ENCODE results near the gene RAET1G.

Gene RAET1G

GRCh38 chr6:149877659-149878058 is 45.3 kb downstream of the RAET1G start:
- H3K79me2 ChIP-seq (ENCODE audit: control insufficient read depth, insufficient read depth, low read length, unreplicated experiment), result peaks cover 5% of the 10 kb centered on the region
- no peak overlapping the region for H3K27ac ChIP-seq (ENCODE audit: low read depth, low read length)
- no peaks in the 10 kb centered on the region for H3K36me3 ChIP-seq (ENCODE audit: insufficient read depth, low read length)
- H2AFZ ChIP-seq (ENCODE audit: low read length, unreplicated experiment), result no peak overlapping the region
- no peak overlapping the region for H3K4me3 ChIP-seq (ENCODE audit: low read depth, low read length)
- no peaks in the 10 kb centered on the region for H3K4me1 ChIP-seq (ENCODE audit: control insufficient read depth, insufficient read depth, low read length, unreplicated experiment)
- no peaks in the 10 kb centered on the region for H3K27me3 ChIP-seq (ENCODE audit: insufficient read depth, low read length)

GRCh38 chr6:149876241-149876933 is 46.5 kb downstream of the RAET1G start:
- Histone ChIP-seq H3K4me3 (ENCODE audit: low read depth, low read length) (no peak overlapping the region), H3K36me3 (ENCODE audit: insufficient read depth, low read length) (no peaks in the 10 kb centered on the region), H3K4me1 (ENCODE audit: control insufficient read depth, insufficient read depth, low read length, unreplicated experiment) (no peaks in the 10 kb centered on the region), H3K79me2 (ENCODE audit: control insufficient read depth, insufficient read depth, low read length, unreplicated experiment) (peaks cover 5% of the 10 kb centered on the region), H2AFZ (ENCODE audit: low read length, unreplicated experiment) (no peak overlapping the region), H3K27me3 (ENCODE audit: insufficient read depth, low read length) (no peaks in the 10 kb centered on the region), H3K27ac (ENCODE audit: low read depth, low read length) (no peak overlapping the region)

GRCh38 chr6:149872233-149872632 is 50.7 kb downstream of the RAET1G start:
- Histone ChIP-seq H3K27ac (ENCODE audit: low read depth, low read length) (no peak overlapping the region), H3K36me3 (ENCODE audit: insufficient read depth, low read length) (no peaks in the 10 kb centered on the region), H3K79me2 (ENCODE audit: control insufficient read depth, insufficient read depth, low read length, unreplicated experiment) (peaks cover 5% of the 10 kb centered on the region), H2AFZ (ENCODE audit: low read length, unreplicated experiment) (no peak overlapping the region), H3K4me1 (ENCODE audit: control insufficient read depth, insufficient read depth, low read length, unreplicated experiment) (peaks cover 9% of the 10 kb centered on the region), H3K4me3 (ENCODE audit: low read depth, low read length) (no peak overlapping the region), H3K27me3 (ENCODE audit: insufficient read depth, low read length) (no peaks in the 10 kb centered on the region)

- Histone ChIP-seq H3K4me1 (ENCODE audit: control insufficient read depth, insufficient read depth, low read length, unreplicated experiment) (peaks cover 9% of the 10 kb centered on the region), H3K36me3 (ENCODE audit: insufficient read depth, low read length) (no peaks in the 10 kb centered on the region), H3K27ac (ENCODE audit: low read depth, low read length) (no peak overlapping the region), H3K79me2 (ENCODE audit: control insufficient read depth, insufficient read depth, low read length, unreplicated experiment) (peaks cover 5% of the 10 kb centered on the region), H2AFZ (ENCODE audit: low read length, unreplicated experiment) (no peak overlapping the region), H3K27me3 (ENCODE audit: insufficient read depth, low read length) (no peaks in the 10 kb centered on the region), H3K4me3 (ENCODE audit: low read depth, low read length) (no peak overlapping the region)
Measured at GRCh38 chr6:149871182-149871581, 51.7 kb downstream of the RAET1G start.

- no peaks in the 10 kb centered on the region for H3K79me2 ChIP-seq (ENCODE audit: control insufficient read depth, insufficient read depth, low read length, unreplicated experiment)
- no peaks in the 10 kb centered on the region for H3K36me3 ChIP-seq (ENCODE audit: insufficient read depth, low read length)
- peaks cover 13% of the 10 kb centered on the region for H3K4me1 ChIP-seq (ENCODE audit: control insufficient read depth, insufficient read depth, low read length, unreplicated experiment)
- no peak overlapping the region for H3K4me3 ChIP-seq (ENCODE audit: low read depth, low read length)
- no peak overlapping the region for H2AFZ ChIP-seq (ENCODE audit: low read length, unreplicated experiment)
- H3K27ac ChIP-seq (ENCODE audit: low read depth, low read length), result no peak overlapping the region
- no peaks in the 10 kb centered on the region for H3K27me3 ChIP-seq (ENCODE audit: insufficient read depth, low read length)
Measured at GRCh38 chr6:149869275-149869892, 53.5 kb downstream of the RAET1G start.

- no peaks in the 10 kb centered on the region for H3K79me2 ChIP-seq (ENCODE audit: control insufficient read depth, insufficient read depth, low read length, unreplicated experiment)
- H2AFZ ChIP-seq (ENCODE audit: low read length, unreplicated experiment), result no peak overlapping the region
- H3K4me1 ChIP-seq (ENCODE audit: control insufficient read depth, insufficient read depth, low read length, unreplicated experiment), result peaks cover 13% of the 10 kb centered on the region
- no peak overlapping the region for H3K4me3 ChIP-seq (ENCODE audit: low read depth, low read length)
- no peak overlapping the region for H3K27ac ChIP-seq (ENCODE audit: low read depth, low read length)
- no peaks in the 10 kb centered on the region for H3K27me3 ChIP-seq (ENCODE audit: insufficient read depth, low read length)
- H3K36me3 ChIP-seq (ENCODE audit: insufficient read depth, low read length), result no peaks in the 10 kb centered on the region
Measured at GRCh38 chr6:149867876-149868640, 54.9 kb downstream of the RAET1G start.

Measured in ACC112 (cell line).